Measurements from ENCODE around the gene KCTD1.

- TF ChIP-seq SP1 (IDR thresholded peaks at IDR 0.05; ENCODE audit: low read depth, low read length) (no peak), ETV6 (conservative IDR thresholded peaks at IDR 0.05 in 1 of 2, IDR thresholded peaks at IDR 0.05 in 1 of 2; ENCODE audit: borderline replicate concordance in 1 of 2, low read depth in 1 of 2) (no peak), RAD21 (IDR thresholded peaks at IDR 0.05; ENCODE audit: insufficient read depth, low read depth, low read length) (no peak), FOXK2 (IDR thresholded peaks at IDR 0.05) (no peak), SREBF1 (IDR thresholded peaks at IDR 0.05; ENCODE audit: low read length) (no peak), POLR2AphosphoS5 (IDR thresholded peaks at IDR 0.05; ENCODE audit: low read length) (no peak)
- TF ChIP-seq, protein P1, sequence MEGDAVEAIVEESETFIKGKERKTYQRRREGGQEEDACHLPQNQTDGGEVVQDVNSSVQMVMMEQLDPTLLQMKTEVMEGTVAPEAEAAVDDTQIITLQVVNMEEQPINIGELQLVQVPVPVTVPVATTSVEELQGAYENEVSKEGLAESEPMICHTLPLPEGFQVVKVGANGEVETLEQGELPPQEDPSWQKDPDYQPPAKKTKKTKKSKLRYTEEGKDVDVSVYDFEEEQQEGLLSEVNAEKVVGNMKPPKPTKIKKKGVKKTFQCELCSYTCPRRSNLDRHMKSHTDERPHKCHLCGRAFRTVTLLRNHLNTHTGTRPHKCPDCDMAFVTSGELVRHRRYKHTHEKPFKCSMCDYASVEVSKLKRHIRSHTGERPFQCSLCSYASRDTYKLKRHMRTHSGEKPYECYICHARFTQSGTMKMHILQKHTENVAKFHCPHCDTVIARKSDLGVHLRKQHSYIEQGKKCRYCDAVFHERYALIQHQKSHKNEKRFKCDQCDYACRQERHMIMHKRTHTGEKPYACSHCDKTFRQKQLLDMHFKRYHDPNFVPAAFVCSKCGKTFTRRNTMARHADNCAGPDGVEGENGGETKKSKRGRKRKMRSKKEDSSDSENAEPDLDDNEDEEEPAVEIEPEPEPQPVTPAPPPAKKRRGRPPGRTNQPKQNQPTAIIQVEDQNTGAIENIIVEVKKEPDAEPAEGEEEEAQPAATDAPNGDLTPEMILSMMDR (IDR thresholded peaks at IDR 0.05 in 2 of 3, conservative IDR thresholded peaks at IDR 0.05 in 1 of 3; ENCODE audit: control insufficient read depth in 2 of 3, extremely low read depth in 1 of 3, insufficient read depth in 1 of 3, low read depth in 3 of 3, low read length in 3 of 3), result no peak
Measured at GRCh38 chr18:26546875-26547645, 1.3 kb downstream of the KCTD1 start.
